NCI-H1436 treated with DMSO at 0.1 percent for 48 hours (cell line): Measurements from ENCODE around the gene MCOLN1.

Experiments used
- DNase-seq: peaks from one replicate; lab custom pipeline; 2025; lab: John Stamatoyannopoulos, UW

MCOLN1 gene

GRCh38 chr19:7502552-7502951 lies 19.9 kb upstream of the MCOLN1 start:
- no peak for DNase-seq

- no peak for DNase-seq
These were observed 17.7 kb upstream of the MCOLN1 start for GRCh38 chr19:7504684-7505083.

- no peak for DNase-seq
These were observed 17.1 kb upstream of the MCOLN1 start for GRCh38 chr19:7505288-7505681.

- DNase-seq = no peak
These were observed 16.6 kb upstream of the MCOLN1 start for GRCh38 chr19:7505682-7506384.

- peak; percentile 81 for DNase-seq
These were observed 15.8 kb upstream of the MCOLN1 start for GRCh38 chr19:7506385-7507328.

- DNase-seq = no peak
These were observed 14.5 kb upstream of the MCOLN1 start for GRCh38 chr19:7507884-7508283.

- no peak for DNase-seq
These were observed 12.8 kb upstream of the MCOLN1 start for GRCh38 chr19:7509625-7510024.

GRCh38 chr19:7512400-7512851 lies 10.0 kb upstream of the MCOLN1 start:
- DNase-seq = no peak

- no peak for DNase-seq
These were observed 8.4 kb upstream of the MCOLN1 start for GRCh38 chr19:7513809-7514642.

- no peak for DNase-seq
These were observed 7.2 kb upstream of the MCOLN1 start for GRCh38 chr19:7515110-7515644.

- no peak for DNase-seq
These were observed 6.7 kb upstream of the MCOLN1 start, which contains the start of gene ZNF358 for GRCh38 chr19:7515645-7516151. ZNF358 (plus strand) TSS chr19:7516103; CDS start chr19:7519243, 3,140 bp downstream.

GRCh38 chr19:7516333-7516732 lies 6.1 kb upstream of the MCOLN1 start:
- DNase-seq = no peak

GRCh38 chr19:7516878-7517277 lies 5.5 kb upstream of the MCOLN1 start:
- DNase-seq = no peak

GRCh38 chr19:7519361-7520130 lies 2.9 kb upstream of the MCOLN1 start:
- DNase-seq = no peak

- no peak for DNase-seq
These were observed 2.0 kb upstream of the MCOLN1 start for GRCh38 chr19:7520131-7521051.

GRCh38 chr19:7521551-7522071 lies 813 bp upstream of the MCOLN1 start:
- no peak for DNase-seq

- DNase-seq = no peak
These were observed 671 bp downstream of the MCOLN1 start for GRCh38 chr19:7522923-7523667.

GRCh38 chr19:7524523-7524922 lies 2.1 kb downstream of the MCOLN1 start:
- no peak for DNase-seq
